ENCODE measurements around the gene MRC2. TPM values are rescaled to one million over a fixed set of nuclear protein-coding genes. Genes with fewer than 3 reads are reported as not detected.

The MRC2 gene
- total RNA-seq, 1 donor from 2014 or later: 361 TPM

DNA sequence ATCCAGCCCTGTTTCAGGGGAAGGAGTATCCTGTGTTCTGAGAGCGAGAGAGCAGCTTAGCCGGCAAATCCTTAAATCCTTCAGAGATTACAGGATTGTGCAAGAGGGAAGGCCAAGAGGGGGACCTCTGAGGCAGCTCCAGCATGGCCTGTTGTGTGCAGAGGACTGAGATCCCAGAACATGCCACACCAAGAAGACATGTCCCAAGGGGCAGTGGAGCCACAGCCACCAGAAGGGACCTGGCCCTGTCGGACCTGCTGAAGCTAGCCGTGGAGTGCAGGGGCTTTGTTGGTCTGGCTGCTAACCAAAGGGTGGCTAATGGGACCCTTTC, 1.6 kb upstream of the MRC2 start:
- Histone ChIP-seq H3K27me3 (ENCODE audit: insufficient read depth, low read length) (no peaks in the 10 kb centered on the region), H3K27ac (ENCODE audit: low read depth, low read length) (no peak overlapping the region), H2AFZ (ENCODE audit: low read depth, low read length) (no peak overlapping the region), H3K79me2 (ENCODE audit: insufficient read depth, low read length) (peaks cover 39% of the 10 kb centered on the region), H3K4me2 (ENCODE audit: low read length) (no peak overlapping the region), H3K4me1 (ENCODE audit: insufficient read depth, low read length) (peaks cover 30% of the 10 kb centered on the region), H3K9me3 (ENCODE audit: insufficient read depth, low read depth, low read length) (no peaks in the 10 kb centered on the region), H3K36me3 (ENCODE audit: insufficient read depth, low read length) (no peaks in the 10 kb centered on the region), H3K4me3 (ENCODE audit: insufficient read depth, low read depth, low read length) (no peak overlapping the region), H4K20me1 (ENCODE audit: insufficient read depth, low read length) (peaks cover 25% of the 10 kb centered on the region), H3K9ac (ENCODE audit: low read length) (no peak overlapping the region)
- peaks cover 26% of the 10 kb centered on the region for H3K36me3 Mint-ChIP-seq (ENCODE audit: low read depth, unreplicated experiment)
- TF ChIP-seq, protein P1, sequence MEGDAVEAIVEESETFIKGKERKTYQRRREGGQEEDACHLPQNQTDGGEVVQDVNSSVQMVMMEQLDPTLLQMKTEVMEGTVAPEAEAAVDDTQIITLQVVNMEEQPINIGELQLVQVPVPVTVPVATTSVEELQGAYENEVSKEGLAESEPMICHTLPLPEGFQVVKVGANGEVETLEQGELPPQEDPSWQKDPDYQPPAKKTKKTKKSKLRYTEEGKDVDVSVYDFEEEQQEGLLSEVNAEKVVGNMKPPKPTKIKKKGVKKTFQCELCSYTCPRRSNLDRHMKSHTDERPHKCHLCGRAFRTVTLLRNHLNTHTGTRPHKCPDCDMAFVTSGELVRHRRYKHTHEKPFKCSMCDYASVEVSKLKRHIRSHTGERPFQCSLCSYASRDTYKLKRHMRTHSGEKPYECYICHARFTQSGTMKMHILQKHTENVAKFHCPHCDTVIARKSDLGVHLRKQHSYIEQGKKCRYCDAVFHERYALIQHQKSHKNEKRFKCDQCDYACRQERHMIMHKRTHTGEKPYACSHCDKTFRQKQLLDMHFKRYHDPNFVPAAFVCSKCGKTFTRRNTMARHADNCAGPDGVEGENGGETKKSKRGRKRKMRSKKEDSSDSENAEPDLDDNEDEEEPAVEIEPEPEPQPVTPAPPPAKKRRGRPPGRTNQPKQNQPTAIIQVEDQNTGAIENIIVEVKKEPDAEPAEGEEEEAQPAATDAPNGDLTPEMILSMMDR (IDR thresholded peaks at IDR 0.05; ENCODE audit: insufficient read depth, low read depth, low read length): no peak
- TF ChIP-seq EZH2 (IDR thresholded peaks at IDR 0.05; ENCODE audit: insufficient read depth, low read length): no peak
- peaks cover 24% of the 10 kb centered on the region for H3K4me1 Mint-ChIP-seq (ENCODE audit: low read depth, unreplicated experiment)
- DNase-seq (ENCODE audit: low read depth): no peak
- H3K4me3 Mint-ChIP-seq (ENCODE audit: unreplicated experiment): peak overlapping the region; percentile 81
- peak overlapping the region; percentile 98 for H3K27ac Mint-ChIP-seq (ENCODE audit: unreplicated experiment)
- no peak for FAIRE-seq
- H3K9me3 Mint-ChIP-seq (ENCODE audit: unreplicated experiment): no peaks in the 10 kb centered on the region
- no peaks in the 10 kb centered on the region for H3K27me3 Mint-ChIP-seq (ENCODE audit: low read depth, unreplicated experiment)

GRCh38 chr17:62626719-62627218, 701 bp upstream of the MRC2 start:
- H3K36me3 ChIP-seq (ENCODE audit: insufficient read depth, low read length): no peaks in the 10 kb centered on the region
- H3K79me2 ChIP-seq (ENCODE audit: insufficient read depth, low read length): peaks cover 49% of the 10 kb centered on the region
- peaks cover 34% of the 10 kb centered on the region for H4K20me1 ChIP-seq (ENCODE audit: insufficient read depth, low read length)
- peaks cover 37% of the 10 kb centered on the region for H3K4me1 ChIP-seq (ENCODE audit: insufficient read depth, low read length)
- H2AFZ ChIP-seq (ENCODE audit: low read depth, low read length): peak overlapping the region; percentile 57
- H3K27ac Mint-ChIP-seq (ENCODE audit: unreplicated experiment): peak overlapping the region; percentile 98
- H3K9me3 ChIP-seq (ENCODE audit: insufficient read depth, low read depth, low read length): no peaks in the 10 kb centered on the region
- TF ChIP-seq EZH2 (IDR thresholded peaks at IDR 0.05; ENCODE audit: insufficient read depth, low read length): no peak
- TF ChIP-seq, protein P1 (IDR thresholded peaks at IDR 0.05; ENCODE audit: insufficient read depth, low read depth, low read length): no peak
- H3K9ac ChIP-seq (ENCODE audit: low read length): peak overlapping the region; percentile 97
- DNase-seq (ENCODE audit: low read depth) (peak; percentile 76), FAIRE-seq (no peak)
- peak overlapping the region; percentile 95 for H3K27ac ChIP-seq (ENCODE audit: low read depth, low read length)
- peaks cover 32% of the 10 kb centered on the region for H3K4me1 Mint-ChIP-seq (ENCODE audit: low read depth, unreplicated experiment)
- H3K27me3 ChIP-seq (ENCODE audit: insufficient read depth, low read length): no peaks in the 10 kb centered on the region
- peak overlapping the region; percentile 88 for H3K4me3 ChIP-seq (ENCODE audit: insufficient read depth, low read depth, low read length)
- peak overlapping the region; percentile 99 for H3K4me2 ChIP-seq (ENCODE audit: low read length)
- H3K36me3 Mint-ChIP-seq (ENCODE audit: low read depth, unreplicated experiment): peaks cover 30% of the 10 kb centered on the region
- no peaks in the 10 kb centered on the region for H3K27me3 Mint-ChIP-seq (ENCODE audit: low read depth, unreplicated experiment)
- H3K9me3 Mint-ChIP-seq (ENCODE audit: unreplicated experiment): no peaks in the 10 kb centered on the region
- peak overlapping the region; percentile 85 for H3K4me3 Mint-ChIP-seq (ENCODE audit: unreplicated experiment)

GRCh38 chr17:62627904-62628633, 599 bp downstream of the MRC2 start:
- no peaks in the 10 kb centered on the region for H3K27me3 Mint-ChIP-seq (ENCODE audit: low read depth, unreplicated experiment)
- H3K27ac Mint-ChIP-seq (ENCODE audit: unreplicated experiment): peak overlapping the region; percentile 99
- peak; percentile 65 for DNase-seq (ENCODE audit: low read depth)
- Histone ChIP-seq H3K36me3 (ENCODE audit: insufficient read depth, low read length) (no peaks in the 10 kb centered on the region), H4K20me1 (ENCODE audit: insufficient read depth, low read length) (peaks cover 47% of the 10 kb centered on the region), H3K4me3 (ENCODE audit: insufficient read depth, low read depth, low read length) (peak overlapping the region; percentile 88), H3K27ac (ENCODE audit: low read depth, low read length) (peak overlapping the region; percentile 95), H3K27me3 (ENCODE audit: insufficient read depth, low read length) (no peaks in the 10 kb centered on the region), H3K4me2 (ENCODE audit: low read length) (peak overlapping the region; percentile 99), H3K9me3 (ENCODE audit: insufficient read depth, low read depth, low read length) (no peaks in the 10 kb centered on the region), H3K79me2 (ENCODE audit: insufficient read depth, low read length) (peaks cover 62% of the 10 kb centered on the region), H3K9ac (ENCODE audit: low read length) (peak overlapping the region; percentile 97), H2AFZ (ENCODE audit: low read depth, low read length) (peak overlapping the region; percentile 17), H3K4me1 (ENCODE audit: insufficient read depth, low read length) (peaks cover 49% of the 10 kb centered on the region)
- H3K4me3 Mint-ChIP-seq (ENCODE audit: unreplicated experiment): peak overlapping the region; percentile 99
- peaks cover 41% of the 10 kb centered on the region for H3K4me1 Mint-ChIP-seq (ENCODE audit: low read depth, unreplicated experiment)
- no peak for TF ChIP-seq EZH2 (IDR thresholded peaks at IDR 0.05; ENCODE audit: insufficient read depth, low read length)
- TF ChIP-seq, protein P1 (IDR thresholded peaks at IDR 0.05; ENCODE audit: insufficient read depth, low read depth, low read length): no peak
- no peak for FAIRE-seq
- H3K36me3 Mint-ChIP-seq (ENCODE audit: low read depth, unreplicated experiment): peaks cover 30% of the 10 kb centered on the region
- no peaks in the 10 kb centered on the region for H3K9me3 Mint-ChIP-seq (ENCODE audit: unreplicated experiment)
